ENCODE data around the gene EGFLAM. TPM values are rescaled to one million over a fixed set of nuclear protein-coding genes. Genes with fewer than 3 reads are reported as not detected.

EGFLAM gene
- total and polyA plus RNA-seq, 2 experiments from 2014 or later: 0.24 to 1.9 TPM

- H3K27ac Mint-ChIP-seq: no peak overlapping the region
- no peak for ATAC-seq
- peaks cover 10% of the 10 kb centered on the region for H3K9me3 Mint-ChIP-seq
- Histone ChIP-seq H4K20me1 (replicated peaks; ENCODE audit: insufficient read depth) (no peaks in the 10 kb centered on the region), H3K4me2 (no peak overlapping the region), H3K4me3 (no peak overlapping the region), H3K9me2 (ENCODE audit: insufficient read depth) (no peaks in the 10 kb centered on the region), H3K27me3 (ENCODE audit: insufficient read depth) (no peaks in the 10 kb centered on the region), H3K4me1 (ENCODE audit: insufficient read depth) (no peaks in the 10 kb centered on the region), H3K27ac (ENCODE audit: low read depth) (no peak overlapping the region), H3F3A (replicated peaks; ENCODE audit: low read depth) (no peaks in the 10 kb centered on the region), H3K79me2 (replicated peaks; ENCODE audit: insufficient read depth) (no peaks in the 10 kb centered on the region), H2AFZ (no peak overlapping the region), H3K36me3 (ENCODE audit: insufficient read depth) (no peaks in the 10 kb centered on the region)
- DNase-seq (ENCODE audit: low spot score): no peak
- H3K4me3 Mint-ChIP-seq: no peak overlapping the region
- no peaks in the 10 kb centered on the region for H3K4me1 Mint-ChIP-seq
- peaks cover 6% of the 10 kb centered on the region; the same call in 2 of the 3 replicates for H3K36me3 Mint-ChIP-seq (ENCODE audit: low read depth)
- H3K27me3 Mint-ChIP-seq (ENCODE audit: insufficient read depth, low read depth, poor library complexity): peaks cover 4% of the 10 kb centered on the region
- TF ChIP-seq ETS1 (IDR thresholded peaks at IDR 0.05) (no peak), JUNB (IDR thresholded peaks at IDR 0.05; ENCODE audit: unreplicated experiment) (no peak), ZNF462 (CRISPR knock-in tag; IDR thresholded peaks at IDR 0.05) (no peak), EZH2phosphoT487 (IDR thresholded peaks at IDR 0.05; ENCODE audit: unreplicated experiment) (no peak), NANOG (IDR thresholded peaks at IDR 0.05; ENCODE audit: borderline replicate concordance) (no peak), EZH2 (IDR thresholded peaks at IDR 0.05; ENCODE audit: low read depth, unreplicated experiment) (no peak), POLR2AphosphoS5 (IDR thresholded peaks at IDR 0.05; ENCODE audit: low read depth) (no peak), CTCF (conservative IDR thresholded peaks at IDR 0.05; ENCODE audit: low read depth in 2 of 2) (no peak), STAT1 (IDR thresholded peaks at IDR 0.05; ENCODE audit: unreplicated experiment) (no peak), REST (IDR thresholded peaks at IDR 0.05; ENCODE audit: unreplicated experiment) (no peak)
These were observed 18.1 kb upstream of the EGFLAM start for GRCh38 chr5:38240212-38240611.

Data from GM23338 (cell line).